GM18858 (cell line): Measurements from ENCODE around the gene SLC35D2.
"Not testable (repeated sequence)": the region's sequence is repeated elsewhere in the genome, so short reads cannot be mapped to it uniquely, and the experiment has no call there.

Source experiments
- ATAC-seq: cut with Tn5 transposase; IDR thresholded peaks from one replicate; pipeline ENCODE4 v1.9.1; 2021; ENCODE audit not compliant: unreplicated experiment

SLC35D2 gene

DNA sequence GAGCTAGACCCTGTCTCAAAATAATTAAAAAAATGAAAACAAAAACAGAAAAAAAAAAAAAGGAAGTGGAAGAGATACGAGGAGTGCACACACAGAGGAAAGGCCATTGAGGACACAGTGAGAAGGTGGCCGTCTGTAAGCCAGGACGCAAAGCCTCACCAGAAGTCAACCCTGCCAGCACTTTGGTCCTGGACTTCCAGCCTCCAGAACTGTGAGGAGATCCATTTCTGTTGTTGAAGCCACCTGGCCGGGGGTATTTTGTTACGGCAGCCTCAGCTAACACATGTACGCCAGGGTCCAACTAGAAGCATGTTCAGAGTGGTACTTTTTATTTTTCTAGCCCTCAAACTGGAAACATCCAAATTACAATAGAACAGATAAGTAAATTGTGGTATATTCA is 21.8 kb downstream of the SLC35D2 start:
- ATAC-seq, result no peak

DNA sequence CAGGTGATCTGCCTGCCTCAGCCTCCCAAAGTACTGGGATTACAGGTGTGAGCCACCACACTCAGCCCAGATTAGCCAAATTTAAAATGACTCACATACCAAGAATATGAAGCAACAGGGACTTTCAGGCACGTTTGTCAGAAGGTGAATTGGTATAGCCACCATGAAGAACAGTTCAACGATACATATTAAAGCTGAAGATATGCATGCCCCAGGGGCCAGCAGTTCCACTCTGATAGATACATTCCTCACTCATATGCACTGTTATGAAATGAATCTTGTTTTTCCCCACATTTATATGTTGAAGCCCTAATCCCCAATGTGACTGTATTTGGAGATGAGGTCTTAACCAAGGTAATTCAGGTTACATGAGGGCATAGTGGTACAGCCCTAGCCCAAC is 22.5 kb downstream of the SLC35D2 start:
- no peak for ATAC-seq

- ATAC-seq, result not testable (repeated sequence)
Measured at GRCh38 chr9:96360523-96360922, 23.0 kb downstream of the SLC35D2 start.

- no peak for ATAC-seq
Measured at GRCh38 chr9:96350866-96351265, 32.6 kb downstream of the SLC35D2 start.

GRCh38 chr9:96348261-96348660 is 35.2 kb downstream of the SLC35D2 start:
- no peak for ATAC-seq

- ATAC-seq, result no peak
Measured at GRCh38 chr9:96345551-96345950, 38.0 kb downstream of the SLC35D2 start.

DNA sequence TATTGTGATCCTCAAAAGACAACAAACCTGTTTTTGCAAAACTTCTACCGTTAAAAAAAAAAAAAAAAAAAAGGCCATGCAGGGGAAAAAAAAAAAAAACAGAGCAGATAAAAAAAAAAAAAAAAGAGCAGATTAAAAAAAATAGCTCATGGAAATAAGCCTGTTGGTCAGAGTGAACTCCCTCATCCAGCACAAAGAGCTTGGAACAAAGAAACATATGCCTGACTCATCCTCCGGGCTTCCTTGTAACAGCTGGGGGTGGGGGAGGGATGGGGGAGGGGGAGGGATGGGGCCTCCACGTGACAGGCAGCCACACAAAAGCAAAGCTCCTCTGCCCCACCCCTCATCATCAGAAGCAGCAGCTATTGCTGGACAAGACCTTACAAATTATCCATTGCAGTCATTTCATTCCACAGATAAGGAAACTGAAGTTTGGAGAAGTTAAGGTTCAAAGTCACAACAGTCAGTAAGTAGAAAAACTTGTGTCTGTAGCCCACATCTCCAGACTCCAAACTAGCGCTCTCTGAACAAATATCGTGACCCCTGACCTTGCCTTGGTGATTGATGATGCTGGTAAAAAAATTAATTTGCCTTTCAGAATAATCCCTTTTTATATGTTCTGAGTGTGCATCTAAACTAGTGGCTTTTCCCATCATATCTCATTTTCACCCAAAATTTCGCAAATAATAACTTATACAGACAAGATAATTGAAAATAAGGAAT is 38.9 kb downstream of the SLC35D2 start:
- ATAC-seq, result no peak

DNA sequence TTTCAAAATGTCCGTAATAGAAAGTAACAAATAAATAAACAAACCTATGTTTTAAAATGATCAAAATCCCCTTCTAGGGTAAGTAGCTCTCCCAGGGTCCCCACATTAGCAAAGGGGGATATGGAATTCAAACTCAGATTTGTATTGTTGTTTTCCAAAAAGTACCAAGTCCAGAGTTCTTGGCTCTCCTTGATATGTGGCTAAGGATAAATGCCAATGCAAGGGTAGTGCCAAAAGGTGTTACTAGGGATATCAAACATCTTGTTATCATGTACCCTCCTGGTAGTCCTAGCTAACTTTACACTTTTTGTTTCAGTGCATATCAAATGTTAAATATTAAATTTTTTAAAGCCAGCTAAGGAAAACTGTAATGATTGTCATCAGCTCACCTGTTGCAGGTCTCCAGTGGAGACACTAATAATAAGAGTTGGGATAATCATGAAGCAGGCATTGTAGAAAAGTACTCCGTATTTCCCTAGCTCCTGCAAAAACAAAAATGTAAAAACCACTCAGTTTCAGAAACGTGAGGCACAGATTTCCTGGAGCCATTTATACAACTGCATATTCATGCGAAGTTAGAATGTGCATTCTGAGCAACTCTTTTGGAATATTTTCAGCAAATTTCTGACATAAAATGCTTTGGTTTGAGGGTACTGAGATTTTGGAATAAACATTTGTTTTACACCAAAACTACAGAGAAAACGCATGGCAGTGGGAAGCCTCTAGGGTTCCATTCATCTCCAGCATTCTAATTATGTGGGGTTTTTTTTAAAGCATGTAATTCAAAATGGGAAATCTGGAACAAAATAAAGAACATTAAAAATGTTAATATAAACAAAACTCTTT is 39.8 kb downstream of the SLC35D2 start:
- ATAC-seq, result no peak

DNA sequence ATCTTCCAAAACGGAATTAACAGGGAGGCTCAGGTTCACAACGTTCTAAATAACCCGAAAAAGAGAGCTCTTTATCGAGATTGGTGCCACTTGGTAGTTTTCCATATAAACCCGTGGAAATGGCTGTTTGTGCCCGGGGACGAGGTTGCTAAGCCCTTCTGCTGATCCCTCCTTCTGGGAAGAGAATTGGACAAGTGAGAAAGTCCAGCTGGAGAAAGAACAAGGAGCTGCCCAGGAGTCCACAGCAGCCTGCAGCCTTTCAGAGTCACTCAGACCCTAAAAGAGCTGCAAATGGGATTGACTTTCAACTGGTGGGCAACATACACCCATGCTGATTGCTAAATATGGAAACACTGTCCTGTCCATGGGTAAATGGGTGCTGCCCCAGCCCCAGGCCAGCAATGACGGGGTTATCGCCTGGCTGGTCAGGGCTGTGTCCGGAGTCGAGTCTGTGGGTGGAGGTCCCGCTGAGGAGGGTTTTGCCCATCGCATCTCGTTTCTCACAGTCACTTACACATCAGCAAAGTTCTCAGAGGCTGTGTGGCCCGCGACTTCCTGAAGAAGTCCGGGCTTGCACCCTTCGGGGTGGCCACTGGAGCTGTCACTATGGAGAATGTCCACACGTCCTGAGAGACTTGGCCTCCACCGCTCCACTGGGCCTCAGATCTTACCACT is 40.8 kb downstream of the SLC35D2 start:
- no peak for ATAC-seq

DNA sequence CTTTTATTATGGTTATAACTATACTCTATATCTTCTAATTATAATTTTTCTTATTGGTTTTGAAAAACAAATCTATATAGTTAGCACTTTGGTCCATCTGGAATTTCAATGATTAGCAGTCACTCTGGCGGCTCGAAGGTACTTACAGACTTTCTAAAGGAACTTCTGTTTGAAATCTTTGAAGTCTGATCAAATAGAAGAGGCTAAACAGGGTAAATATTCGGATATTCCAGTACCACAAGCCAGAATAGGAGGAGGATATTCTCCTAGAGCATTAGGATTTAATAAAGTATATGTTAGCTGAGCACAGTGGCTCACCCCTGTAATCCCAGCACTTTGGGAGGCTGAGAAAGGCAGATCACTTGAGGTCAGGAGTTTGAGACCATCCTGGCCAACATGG is 42.8 kb downstream of the SLC35D2 start:
- no peak for ATAC-seq

- ATAC-seq, result no peak
Measured at GRCh38 chr9:96338299-96338698, 45.2 kb downstream of the SLC35D2 start.

DNA sequence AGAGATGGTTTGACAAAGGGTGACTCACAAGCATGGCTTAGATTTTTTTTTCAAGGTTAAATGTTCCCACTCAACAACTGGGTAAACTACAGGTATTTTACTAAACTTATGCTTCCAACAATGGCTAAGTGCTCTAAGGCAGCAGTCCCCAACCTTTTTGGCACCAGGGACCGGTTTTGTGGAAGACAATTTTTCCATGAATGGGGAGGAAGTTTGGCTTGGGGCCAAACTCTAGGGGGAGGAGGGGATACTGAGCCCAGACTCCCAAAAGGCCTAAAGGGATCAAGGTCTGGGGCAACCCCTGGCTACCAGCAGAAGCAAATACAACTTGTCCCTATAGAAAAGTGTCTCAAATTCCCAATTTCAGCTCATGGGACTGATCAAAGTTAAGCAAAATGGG is 49.6 kb downstream of the SLC35D2 start:
- no peak for ATAC-seq

DNA sequence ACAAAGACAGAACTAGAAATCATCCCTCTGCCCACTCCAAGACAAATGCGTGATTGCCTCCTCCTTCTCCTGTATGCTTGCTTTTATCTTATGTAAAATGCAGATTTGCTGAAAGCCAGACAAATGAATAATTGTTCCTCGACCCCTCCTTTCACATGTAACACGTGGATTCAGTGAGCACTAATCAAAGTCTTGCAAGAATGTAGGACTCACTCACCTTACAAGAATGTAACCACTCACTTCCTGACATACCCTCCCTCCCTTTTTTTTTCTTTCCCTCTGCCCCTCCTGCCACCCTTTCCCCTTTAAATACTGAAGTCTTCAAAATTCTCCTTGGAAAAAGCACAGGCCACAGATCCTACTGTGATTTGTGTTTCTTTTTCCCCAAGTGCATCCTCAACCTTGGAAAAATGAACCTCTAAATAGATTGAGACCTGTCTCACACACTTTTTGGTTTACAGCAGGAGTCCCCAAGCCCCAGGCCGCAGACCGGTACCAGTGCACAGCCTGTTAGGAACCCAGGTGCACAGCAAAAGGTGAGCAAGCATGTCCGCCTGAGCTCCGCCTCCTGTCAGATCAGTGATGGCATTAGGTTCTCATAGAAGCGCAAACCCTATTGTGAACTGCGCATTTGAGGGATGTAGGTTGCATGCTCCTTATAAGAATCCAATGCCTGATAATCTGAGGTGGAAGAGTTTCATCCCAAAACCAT is 52.1 kb downstream of the SLC35D2 start:
- no peak for ATAC-seq

DNA sequence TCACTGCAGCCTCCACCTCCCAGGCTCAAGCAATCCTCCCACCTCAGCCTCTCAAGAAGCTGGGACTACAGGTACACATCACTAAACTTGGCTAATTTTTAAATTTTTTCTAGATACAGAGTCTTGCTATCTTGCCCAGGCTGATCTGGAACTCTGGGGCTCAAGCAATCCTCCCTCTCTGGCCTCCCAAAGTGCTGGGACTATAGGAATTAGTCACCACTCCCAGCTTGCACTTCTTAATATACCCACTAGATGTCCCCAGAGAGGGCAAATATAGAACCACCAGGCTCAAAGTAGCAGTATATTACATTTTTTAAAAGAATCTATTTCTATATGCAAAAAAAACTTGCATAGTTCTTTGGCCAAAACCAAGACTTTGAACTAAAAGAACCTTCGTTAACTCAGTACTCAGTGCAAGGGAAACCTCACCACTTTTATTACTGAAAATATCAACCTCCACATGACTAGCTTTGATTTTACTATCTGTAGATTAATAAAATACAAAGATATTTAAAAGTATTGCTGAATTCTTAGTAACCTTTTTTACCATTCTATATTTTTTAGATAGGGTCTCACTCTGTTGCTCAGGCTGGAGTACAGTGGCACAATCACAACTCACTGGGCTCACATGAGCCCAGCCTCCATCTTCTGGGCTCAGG is 55.7 kb downstream of the SLC35D2 start:
- no peak for ATAC-seq

GRCh38 chr9:96323169-96323568 is 60.3 kb downstream of the SLC35D2 start:
- ATAC-seq, result no peak

- not testable (repeated sequence) for ATAC-seq
Measured at GRCh38 chr9:96322736-96323135, 60.8 kb downstream of the SLC35D2 start.

DNA sequence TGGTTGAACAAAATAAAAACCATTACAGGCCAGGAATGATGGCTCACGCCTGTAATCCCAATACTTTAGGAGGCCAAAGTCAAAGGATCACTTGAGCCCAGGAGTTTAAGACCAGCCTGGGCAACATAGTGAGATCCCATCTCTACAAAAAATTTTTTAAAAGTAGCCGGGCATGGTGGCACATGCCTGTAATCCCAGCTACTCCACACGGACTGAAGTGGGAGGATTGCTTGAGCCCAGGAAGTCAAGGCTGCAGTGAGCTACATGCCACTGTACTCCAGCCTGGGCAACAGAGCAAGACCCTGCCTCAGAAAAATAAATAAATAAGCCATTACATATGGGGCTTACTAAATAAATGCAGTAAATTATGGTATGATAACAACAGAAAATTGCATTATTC is 61.3 kb downstream of the SLC35D2 start:
- ATAC-seq, result not testable (repeated sequence)

GRCh38 chr9:96321515-96321914 is 62.0 kb downstream of the SLC35D2 start:
- ATAC-seq, result no peak

DNA sequence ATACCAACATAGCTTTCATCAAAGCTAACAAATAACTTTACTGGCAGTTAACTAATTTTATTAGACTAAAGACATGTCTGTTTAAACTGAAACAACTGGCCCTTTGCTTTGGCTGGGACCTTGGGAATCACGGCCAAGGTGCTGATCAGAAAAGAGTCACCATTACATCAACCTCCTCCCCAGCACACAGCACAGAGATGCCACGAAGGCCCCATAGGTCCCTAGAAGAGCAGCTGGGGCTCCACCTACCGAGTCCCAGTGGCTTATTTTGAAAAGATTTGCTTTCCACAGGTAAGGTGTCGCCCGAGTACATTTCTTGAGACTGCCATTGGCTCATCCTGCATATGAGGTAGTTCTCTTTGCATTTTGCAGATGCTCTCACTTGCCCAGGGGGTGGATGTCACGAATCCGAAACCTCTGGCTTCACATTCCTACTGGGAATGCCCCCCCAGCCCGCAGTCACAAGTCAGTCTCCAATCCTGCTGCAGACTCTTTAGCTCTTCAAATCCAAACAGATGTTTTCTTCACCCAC is 62.7 kb downstream of the SLC35D2 start:
- ATAC-seq, result no peak

DNA sequence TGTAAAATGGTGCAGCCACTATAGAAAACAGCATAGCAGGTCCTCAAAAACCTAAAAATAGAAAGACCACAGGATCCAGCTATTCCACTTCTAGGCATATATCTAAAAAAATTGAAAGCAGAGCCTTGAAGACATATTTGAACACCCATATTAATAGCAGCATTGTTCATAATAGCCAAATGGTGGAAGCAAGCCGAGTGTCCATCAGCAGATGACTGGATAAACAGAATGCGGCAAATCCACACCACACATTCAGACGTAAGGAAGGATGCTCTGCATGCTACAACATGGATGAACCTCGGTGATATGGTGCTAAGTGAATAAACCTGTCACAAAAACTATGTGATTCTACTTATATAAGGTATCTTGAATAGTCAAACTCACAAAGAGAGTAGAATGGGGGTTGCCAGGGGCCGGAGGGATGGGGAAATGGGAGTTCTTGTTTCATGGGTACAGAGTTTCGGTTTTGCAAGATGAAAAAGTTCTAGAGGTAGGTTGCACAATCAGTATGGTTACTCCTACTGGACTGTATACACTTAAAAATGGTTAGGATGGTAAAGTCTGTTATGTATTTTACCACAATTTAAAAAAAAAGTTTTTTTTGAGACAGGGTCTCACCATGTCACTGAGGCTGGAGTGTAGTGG is 64.5 kb downstream of the SLC35D2 start:
- ATAC-seq, result no peak
